Cardiac septum (tissue), 1 donor: Measurements from ENCODE around the gene ECEL1. TPM values are rescaled to one million over a fixed set of nuclear protein-coding genes. Genes with fewer than 3 reads are reported as not detected.
A peak's percentile ranks its signal among the peaks of the same experiment; 100 is the strongest.

ENCODE experiments used
- DNase-seq: peaks from one replicate; pipeline ENCODE4 v3.0.0-alpha.2; 2020; ENCODE audit warnings: low spot score
- intact Hi-C: fragments of 100-400 bp; cut with DNase I; formaldehyde crosslinking; loops from one replicate; pipeline ENCODE4 v1.14.0; 2022
- total RNA-seq: library from RNA; stranded (reverse); fragmentation: NEBNext Ultra II Directional; extraction: Animal tissue kit (Norgen Biotek cat#: 25700); gene quantifications from one replicate; pipeline ENCODE4 v1.2.1, GENCODE V29; 2021
- donor health status: DM: no; HTN: no; CAD: no.

ECEL1 gene
- total RNA-seq, 1 donor from 2014 or later: 0.27 TPM

DNA sequence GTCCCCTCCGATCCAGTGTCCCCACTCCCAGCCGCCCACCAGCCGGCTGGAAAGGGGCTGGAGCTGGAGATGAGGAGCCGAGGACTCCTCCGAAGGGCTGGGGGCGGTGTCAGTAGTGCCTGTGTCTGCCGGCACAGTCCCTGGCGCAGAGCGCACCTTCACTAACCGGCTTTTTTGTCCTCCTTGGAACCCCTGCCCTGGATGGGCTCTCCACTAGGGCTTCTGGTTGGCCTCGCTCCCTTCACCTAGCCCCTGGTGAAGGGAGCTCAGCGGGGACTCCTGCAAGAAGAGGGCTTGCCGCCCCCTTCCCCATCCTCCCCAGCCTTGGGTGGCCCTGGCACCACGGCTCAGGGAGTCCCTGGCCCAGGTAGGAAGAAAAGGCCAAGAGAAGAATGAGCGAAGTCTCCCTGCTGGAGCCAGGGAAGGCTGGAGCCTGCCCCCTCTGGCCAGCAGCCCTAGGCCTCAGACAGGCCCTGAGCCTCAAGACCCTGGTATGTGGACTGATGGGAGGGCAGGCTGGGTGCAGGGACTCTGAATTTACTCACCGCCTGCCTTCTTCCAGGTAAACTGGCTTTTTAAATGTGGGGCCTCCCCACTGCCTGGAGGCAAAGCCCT is 570 bp upstream of the ECEL1 start:
- DNase-seq: no peak
- intact Hi-C loops: no loop called here

DNA sequence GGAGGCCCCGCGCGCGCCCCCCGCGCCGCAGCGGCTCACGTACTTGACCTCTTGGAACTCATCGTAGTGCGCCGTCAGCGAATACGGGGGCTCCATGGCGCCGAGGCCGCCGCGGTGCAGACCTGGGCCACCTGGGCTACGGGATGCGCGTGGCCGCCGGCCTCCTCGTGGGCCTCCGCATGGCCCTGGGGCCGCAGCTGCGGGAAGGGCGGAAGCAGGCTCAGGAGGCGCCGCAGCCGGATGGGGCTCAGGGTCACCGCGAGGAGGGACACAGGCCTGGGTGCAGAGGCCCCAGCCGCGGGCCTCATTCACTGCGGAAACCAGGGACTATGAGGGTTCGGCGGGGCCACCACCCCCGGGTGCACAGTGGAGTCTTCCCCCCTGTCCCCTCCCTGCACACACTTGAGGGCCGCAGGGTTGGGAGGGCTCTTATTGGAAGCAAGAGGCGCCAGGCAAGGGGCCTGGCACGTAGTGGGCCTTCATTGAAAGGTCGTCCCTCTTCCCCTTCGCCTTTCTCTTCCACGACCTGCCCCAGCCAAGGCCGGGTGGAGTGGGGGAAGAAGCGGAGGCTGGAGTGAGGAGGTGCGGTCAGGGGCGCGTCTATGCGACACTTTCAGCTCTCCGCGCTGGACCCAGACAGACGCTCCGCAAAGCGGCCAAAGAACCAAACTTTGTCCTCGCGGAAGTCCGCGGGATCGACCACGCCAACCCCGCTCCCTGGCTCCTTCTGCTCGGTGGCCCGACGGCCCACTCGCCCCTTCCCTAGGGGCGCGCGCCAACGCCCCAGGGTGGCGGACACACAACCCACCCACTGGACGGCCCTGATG is 863 bp downstream of the ECEL1 start:
- intact Hi-C loops: no loop called here
- no peak for DNase-seq

GRCh38 chr2:232485757-232486557 is 1.7 kb downstream of the ECEL1 start:
- DNase-seq: no peak
- intact Hi-C loops: no loop called here

- intact Hi-C loops: no loop called here
- DNase-seq: no peak
These were observed 2.3 kb downstream of the ECEL1 start for GRCh38 chr2:232485348-232485756.

DNA sequence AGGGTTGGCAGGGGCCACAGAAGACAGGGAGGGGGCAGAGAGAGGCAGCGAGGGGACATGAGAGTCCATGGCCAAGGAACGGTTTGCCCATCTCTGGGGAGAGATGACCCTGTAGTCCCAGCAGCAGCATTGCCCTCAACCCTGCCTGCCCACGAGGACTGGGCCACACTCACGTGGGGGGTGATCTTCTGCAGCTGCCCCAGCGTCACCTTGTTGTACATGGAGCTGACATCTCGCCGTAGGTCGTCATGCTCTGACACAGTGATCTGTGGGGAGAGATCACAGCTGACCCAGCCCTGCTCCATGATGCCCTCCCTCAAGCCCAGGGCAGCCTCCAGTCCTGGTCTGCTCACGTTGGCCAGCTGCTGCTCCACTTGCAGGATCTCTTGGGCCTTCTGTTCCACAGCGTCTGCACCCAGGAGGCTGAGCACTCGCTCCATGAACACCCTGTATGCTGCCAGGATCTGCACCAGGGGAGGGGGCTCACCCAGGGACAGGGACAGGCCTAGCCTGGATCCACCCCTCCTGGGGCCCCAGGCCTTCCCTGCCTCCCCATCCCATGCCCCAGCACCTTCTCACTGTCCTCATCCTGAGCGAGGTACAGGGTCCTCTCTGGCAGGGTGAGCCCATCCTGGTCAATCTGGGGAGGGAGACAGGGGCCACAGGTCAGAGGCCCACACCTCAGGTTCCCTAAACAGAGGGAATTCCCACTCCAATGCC is 2.8 kb downstream of the ECEL1 start:
- intact Hi-C loops: no loop called here
- DNase-seq: no peak

GRCh38 chr2:232483923-232484627 is 3.6 kb downstream of the ECEL1 start:
- intact Hi-C loops: no loop called here
- DNase-seq: no peak

- intact Hi-C loops: no loop called here
- no peak for DNase-seq
These were observed 4.2 kb downstream of the ECEL1 start for GRCh38 chr2:232483311-232483922.

DNA sequence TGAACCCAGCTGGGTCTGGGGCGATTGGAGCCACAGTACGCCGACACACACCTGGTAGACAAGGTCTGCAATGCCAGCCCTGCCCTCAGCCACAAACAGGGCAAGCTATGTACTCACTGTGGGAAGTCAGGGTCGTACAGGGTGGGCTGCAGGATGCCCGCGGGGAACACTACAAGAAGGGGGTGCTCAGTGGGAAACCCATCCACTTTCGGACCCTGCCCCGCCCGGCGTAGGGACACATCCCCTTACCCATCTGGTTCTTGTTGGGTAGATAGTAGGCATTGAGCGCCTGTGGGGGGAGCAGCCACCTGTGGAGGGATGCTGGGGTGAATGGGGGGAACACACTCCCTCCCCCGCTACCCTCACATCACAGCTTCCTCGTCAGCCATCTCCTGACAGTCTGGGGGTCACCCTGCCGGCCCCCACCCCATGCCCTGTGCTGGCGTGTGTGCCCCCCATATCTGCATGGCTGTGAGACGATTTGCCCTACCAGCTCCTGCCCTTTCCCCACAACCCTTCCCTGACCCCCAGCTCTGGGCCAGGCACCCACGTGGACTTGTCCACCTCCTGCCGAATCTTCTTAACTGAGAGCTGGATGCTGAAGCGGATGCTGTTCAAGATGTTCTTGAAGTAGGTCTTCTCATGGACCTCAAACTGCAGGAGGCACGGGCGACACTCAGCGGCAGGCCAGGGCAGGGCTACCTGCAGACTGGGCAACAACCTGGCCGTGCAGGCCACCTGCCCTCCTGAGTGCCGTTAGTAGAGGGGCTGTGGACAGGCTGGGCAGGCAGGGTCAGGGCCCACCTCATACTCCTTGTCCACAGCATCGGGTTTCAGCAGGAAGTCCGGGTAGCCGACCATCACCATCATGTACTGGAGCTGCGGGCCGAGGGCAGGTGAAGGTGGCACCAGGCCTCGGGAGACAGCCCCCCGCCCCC is 5.1 kb downstream of the ECEL1 start:
- no peak for DNase-seq
- intact Hi-C loops: no loop called here

DNA sequence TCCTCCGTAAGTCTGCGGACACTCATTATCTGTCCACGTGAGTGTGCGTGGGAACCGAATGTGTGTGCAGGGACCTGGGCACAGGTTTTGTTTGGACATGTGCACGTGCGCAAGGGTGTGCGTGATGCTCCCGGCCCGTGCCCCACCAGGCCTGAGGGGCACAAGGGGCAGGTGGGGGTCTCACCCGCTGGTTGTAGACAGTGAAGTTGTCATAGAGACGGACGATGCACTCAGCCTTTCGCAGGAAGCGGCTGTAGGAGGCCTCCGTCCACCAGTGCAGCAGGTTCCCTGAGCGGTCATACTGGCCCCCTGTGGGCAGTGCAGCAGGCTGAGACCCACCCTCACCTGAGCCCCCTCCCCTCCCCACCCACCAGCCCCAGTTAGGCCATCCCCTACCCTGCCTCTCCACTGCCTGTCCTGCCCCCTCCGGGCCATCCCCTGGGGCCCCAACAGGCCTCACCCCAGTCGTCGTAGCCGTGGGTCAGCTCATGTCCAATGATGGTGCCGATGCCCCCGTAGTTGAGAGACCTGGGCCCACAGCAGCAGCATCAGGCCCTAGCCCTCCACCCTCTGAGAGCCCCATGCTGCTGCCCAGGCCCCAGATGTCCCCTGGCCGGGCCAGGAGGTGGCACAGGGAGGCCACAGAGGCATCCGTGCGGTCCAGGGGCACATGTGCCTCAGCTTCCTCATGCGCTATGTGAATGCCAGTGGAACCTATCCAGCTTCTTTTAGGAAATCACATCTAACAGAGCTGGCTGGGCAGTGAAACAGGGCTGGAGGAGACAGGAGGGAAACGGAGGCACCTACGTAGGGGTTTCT is 6.1 kb downstream of the ECEL1 start:
- intact Hi-C loops: no loop called here
- no peak for DNase-seq

DNA sequence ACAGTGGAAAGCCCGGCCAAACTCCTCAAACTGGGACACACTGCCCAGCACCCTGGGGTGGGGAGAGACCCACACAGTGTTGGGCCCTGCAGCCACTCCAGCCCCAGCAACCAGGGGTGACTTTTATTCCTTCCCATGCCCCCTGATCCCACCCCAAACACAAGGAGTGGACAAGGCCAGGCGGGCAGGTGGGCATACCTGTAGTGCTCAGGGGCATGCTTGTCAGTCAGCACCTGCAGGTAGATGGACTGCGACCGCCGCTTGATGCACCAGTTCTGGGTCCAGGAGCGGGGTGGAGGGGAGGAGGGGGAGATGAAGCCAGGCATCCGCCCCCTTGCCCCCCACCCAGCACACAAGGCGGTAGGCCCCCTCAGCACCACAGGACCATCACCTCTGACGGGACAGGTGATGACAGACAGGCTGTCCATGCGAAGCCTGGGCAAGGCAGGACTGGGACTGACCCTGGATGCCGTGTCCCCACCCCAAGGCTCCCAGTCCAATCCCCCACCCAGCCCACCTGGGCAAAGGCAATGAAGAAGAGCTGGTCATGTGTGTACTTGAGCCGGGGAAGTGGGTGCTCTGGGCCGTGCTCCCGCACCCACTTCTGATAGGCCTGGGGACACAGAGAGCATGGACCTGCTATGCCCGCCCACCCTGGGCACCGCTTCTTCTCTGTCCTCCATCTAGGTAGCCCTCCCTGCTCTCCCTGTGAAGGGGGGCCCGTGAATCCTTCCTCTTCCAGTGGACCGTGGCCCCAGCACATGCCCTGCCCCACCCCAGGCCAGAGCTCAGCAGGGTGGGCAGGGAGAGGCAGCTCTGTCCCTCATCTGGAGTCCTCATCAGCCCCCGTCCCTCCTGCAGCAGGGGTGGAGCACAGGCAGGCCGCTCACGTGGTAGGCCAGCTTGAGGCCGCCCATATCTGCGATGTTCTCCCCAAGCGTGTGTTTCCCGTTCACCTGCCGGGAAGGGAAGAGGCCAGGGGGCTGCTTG is 7.1 kb downstream of the ECEL1 start:
- DNase-seq: no peak
- intact Hi-C loops: no loop called here

DNA sequence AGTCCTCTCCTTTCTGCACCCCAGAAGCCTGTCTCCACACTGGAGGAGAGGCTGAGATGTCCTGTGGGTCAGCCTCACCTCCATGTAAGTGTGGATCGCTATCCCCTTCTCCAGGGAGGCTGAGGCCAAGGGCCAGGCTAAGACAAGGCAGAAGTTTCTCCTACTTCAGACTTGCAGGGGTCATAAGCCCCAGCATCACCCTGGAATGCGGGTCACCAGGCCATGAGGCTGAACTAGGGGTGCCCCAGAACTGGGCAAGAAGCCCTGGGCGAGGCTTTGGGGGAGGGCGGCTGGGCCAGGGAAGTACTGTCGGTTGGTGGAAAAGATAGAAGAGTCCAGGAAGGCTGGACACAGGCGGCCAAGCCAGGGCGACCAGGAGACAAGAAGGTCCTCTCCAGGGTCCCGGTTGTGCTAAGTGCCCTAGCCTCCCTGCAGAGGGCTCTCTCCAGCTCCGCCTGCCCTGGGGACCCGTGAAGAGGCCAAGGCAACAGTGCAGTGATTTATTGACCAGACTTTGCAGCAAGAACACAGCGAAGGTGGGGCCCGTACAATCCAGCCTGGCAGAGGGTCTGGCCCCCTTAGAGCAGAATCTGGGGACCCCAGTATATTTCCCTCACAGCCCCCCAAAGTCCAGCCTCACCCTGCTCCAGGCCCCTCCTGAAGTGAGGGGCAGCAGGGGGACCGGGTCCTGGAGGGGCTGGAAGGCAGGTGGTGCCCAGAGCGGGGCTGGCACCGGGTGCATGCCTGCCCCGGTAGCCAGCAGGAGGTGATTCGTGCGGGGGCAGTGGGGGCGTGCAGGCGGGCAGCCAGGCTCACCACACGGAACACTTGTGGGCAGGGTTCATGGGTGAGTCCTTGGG is 8.1 kb downstream of the ECEL1 start:
- intact Hi-C loops: no loop called here
- DNase-seq: no peak

GRCh38 chr2:232478571-232479340 is 8.9 kb downstream of the ECEL1 start:
- peak; percentile 51 for DNase-seq
- intact Hi-C loops: no loop called here

DNA sequence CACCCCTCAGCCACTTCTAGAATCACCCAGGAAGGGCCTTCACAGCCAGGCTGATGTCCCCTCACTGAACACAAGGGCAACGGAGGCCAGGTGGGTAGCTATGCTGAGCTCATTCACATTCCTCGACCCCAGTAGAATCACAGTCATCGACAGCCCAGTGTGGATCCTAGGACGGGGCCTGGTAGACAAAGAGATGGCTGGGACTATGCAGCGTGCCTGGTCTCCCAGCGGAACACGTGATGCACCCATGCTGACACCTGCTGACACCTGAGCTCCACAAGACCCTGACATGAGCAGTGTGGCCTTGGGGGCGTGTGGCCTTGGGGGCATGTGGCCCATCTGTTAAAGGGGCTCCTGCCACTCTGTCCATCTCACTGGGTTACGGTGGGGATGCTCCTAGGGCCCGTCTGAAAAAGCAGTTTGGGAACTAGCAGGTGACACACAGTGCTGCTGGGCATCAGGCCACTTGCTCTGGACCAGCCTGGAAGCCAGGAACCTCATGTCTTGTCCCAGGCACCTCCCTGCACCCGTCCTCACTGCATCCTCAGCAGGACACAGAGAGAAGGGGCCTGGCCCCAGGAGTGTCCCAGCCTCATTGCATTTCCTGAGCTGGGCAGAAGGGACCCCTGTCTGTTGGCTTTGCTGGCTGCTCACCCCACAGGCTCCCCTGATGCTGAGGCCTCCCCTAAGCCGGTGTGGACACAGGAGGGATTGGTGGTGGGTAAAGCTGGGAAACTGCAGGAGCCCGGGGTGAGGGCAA is 9.7 kb downstream of the ECEL1 start:
- intact Hi-C loops: no loop called here
- DNase-seq: peak; percentile 56
